HG03175 (cell line): ENCODE results near the gene RNF222.
A peak's percentile ranks its signal among the peaks of the same experiment; 100 is the strongest.
"Not testable (repeated sequence)": the region's sequence is repeated elsewhere in the genome, so short reads cannot be mapped to it uniquely, and the experiment has no call there.

Source experiments
- ATAC-seq: cut with Tn5 transposase; IDR thresholded peaks from one replicate; pipeline ENCODE4 v1.9.1; 2021; ENCODE audit warnings: mild to moderate bottlenecking, moderate library complexity; ENCODE audit not compliant: unreplicated experiment

RNF222 gene

DNA sequence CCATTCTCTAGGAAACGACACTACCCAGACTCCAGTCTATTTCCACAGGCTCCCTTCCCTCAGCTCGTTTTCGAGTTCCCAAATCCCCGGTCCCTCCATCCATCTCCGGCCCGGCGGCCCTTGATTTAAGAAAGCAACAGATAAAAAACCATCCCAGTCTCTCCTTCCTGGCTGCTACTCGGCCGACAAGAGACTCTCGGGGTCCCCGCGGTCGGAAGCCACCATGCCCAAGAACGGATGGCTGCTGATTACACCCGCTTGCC is 14.8 kb downstream of the RNF222 start:
- no peak for ATAC-seq

DNA sequence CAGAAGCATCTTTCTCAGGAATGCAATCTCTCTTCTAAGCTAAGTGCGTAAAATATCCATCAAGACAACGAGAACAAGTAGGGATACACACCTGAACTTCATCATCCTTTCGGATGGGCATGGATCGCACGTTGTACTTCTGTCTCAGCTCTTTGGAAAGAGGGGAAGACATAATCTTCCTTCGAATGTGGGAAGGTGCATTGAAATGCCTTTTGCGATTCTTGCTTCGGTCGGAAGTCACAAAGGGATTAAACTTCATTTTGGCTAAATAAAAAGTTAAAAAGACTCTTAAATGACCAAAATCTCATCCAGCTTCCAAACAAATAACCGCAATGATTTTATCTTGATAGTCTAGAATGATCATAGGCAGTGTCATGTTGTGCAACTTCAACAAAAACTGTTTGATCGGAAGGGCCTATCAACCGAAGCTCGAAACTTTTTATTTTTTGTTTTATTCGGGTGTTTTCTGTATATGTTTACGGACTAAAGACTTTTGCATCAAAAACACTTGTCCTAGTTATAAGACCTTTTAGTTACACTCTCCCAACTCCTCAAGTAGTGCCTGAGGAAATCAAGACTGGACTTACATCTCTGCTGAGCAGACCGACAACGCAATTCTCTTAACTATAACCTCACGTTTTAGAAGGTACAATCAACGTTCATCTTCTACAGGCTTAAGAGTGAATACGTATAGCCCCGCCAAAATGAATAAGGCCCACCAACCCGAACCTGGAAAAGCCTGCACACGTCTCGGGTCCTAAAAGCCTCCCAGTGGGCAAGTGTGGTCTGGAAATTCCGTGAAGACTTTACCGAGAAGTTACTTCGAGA is 15.4 kb downstream of the RNF222 start:
- ATAC-seq = no peak

DNA sequence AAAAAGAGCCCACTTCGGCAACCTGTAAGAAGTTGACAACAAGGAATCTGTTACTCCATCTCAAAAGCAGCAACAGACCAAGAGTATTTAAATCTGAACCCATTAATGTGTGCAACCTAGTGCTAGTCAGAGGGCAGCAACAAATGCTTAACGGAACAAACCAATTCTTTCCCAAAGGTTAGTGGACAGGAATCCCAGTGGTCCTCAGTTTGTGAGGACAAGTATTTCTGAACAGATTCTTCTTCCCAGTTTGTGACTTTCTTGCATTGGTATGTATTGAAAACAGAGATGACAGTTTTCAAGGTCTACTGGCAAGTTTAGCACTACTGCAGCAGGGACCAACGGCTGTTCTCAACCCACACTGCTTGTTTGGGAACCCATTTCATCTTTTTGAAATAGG is 17.6 kb downstream of the RNF222 start:
- no peak for ATAC-seq

DNA sequence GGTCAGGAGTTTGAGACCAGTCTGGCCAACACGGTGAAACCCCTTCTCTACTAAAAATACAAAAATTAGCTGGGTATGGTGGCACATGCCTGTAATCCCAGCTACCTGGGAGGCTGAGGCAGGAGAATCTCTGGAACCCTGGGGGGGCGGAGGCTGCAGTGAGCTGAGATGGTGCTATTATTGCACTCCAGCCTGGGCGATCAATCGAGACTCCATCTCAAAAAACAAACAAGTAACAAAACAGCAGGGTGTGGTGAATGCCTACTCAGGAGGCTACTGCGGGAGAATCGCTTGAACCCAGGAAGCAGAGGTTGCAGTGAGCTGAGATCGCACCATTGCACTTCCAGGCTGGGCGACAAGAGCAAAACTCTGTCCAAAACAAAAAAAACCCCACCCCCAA is 19.5 kb downstream of the RNF222 start:
- ATAC-seq = not testable (repeated sequence)

DNA sequence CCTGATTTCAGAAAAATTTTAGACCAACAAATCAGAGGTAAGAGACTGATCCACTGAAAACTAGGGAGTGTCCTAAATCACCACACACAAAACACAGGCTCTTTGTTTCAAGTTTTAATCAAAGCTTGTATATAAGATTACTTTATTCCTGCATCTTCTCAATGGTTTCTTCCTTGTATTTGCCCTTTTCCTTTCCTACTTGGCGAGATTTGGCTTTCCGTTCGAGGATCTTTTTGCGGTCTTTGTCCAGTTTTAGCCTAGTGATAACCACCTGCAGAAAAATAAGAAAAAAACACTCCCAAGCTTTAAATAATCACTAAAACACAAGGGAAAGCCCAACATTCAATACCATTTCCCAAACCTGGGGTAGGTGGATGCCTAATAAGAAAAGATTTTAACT is 20.2 kb downstream of the RNF222 start:
- ATAC-seq = no peak

DNA sequence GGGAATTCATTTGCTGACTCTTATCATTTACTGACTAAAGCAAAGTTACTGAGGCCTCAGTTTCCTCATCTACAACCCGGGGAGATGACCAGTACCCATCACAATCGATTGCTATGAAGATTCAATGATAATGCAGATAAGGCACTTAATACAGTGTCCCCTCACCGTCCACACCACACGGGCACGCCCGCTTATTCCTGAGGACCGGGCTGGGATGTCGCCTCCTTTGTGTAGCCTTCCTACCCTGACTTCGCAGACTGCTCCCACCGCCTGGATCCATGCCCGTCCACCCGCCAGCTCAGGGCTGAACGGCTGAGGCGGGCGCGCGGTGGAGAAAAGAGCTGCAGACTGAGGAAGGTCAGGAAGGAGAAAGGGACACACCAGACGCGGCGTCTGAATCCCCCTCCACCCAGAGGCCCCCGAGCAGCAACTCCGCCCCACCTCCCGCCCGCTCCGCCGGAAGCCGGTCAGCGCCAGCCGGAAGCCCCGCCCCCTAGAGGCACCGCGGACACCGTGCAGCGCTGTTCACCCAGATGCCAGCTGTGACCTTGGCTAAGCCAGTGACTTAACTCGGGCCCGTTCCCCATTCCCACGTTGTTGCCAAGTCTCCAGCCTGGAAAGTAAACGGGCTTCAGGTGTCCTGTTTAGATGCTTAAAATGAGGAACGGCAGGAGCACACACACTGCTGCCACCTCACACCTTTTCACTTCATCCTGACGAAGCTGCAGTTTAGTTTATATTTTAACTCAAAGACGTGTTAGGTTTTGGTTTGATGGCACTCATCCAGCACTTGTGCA is 21.2 kb downstream of the RNF222 start, which contains the start of gene KRABD2:
KRABD2 (minus strand) TSS at position 434 of the 797 bp plus-strand sequence.
- ATAC-seq = peak; percentile 92

DNA sequence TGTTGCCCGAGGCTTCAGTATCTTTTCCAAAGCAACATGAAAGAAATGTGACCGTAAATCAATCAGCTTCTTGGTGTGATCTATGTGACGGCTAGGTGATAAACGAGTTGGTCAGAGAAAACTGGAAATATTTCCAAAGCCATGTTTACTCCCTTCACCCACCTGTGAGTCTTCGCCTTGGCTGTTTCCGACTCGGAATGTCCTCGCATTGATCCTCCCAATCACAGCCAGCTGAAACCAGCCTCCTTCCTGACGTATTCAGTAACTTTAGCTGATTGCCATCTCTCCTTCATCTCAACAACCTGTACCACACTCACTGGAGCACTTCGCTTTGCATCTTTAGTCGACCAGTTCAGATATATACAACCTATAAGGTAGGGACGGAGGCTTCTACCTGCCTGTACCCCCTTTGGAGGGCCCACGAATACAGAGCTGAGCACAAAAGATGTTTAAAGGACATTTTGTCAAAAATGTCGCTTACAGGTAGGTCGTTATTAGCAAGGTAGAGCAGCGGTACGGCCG is 21.8 kb downstream of the RNF222 start:
- peak; percentile 12 for ATAC-seq

DNA sequence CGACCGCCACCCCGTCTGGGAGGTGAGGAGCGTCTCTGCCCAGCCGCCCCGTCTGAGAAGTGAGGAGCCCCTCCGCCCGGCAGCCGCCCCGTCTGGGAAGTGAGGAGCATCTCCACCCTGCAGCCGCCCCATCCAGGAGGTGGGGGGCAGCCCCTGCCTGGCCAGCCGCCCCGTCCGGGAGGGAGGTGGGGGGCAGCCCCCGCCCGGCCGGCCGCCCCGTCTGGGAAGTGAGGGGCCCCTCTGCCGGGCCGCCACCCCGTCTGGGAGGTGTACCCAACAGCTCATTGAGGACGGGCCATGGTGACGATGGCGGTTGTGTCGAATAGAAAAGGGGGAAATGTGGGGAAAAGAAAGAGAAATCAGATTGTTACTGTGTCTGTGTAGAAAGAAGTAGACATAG is 23.8 kb downstream of the RNF222 start:
- not testable (repeated sequence) for ATAC-seq

DNA sequence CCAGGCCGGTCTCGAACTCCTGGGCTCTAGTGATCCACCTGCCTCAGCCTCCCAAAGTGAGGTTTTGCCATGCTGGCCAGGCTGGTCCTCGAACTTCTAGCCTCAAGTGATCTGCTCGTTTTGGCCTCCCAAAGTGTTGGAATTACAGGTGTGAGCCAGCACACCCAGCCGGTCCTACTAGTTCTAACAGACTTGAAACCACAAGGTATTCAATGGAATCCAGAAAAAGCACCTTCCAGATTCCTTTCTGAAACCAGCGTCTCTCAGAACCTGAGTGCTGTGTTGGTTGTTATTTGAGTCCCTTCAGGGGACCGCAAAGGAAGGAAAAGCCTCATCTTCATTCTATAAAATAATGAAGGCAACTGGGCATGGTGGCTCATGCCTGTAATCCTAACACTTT is 25.2 kb downstream of the RNF222 start:
- no peak for ATAC-seq

DNA sequence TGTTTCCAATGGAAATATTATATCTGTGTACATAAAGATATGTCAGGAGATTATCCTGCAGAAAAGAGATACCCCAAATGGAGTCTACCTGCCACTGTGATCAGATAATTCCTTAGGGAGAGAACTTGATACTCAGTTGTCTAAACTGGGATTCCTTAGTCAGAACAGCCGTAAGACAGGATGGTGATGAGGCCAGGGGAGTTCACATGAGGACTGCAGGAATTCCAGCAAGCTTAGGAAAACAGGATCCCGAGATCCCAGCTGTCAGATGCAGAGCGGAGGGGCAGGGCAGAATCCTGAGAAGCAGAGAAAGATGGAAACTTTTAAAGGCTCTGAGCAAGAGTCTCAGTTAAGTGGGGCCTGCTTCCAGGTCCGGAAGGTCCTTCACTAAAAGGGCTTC is 25.8 kb downstream of the RNF222 start:
- no peak for ATAC-seq

DNA sequence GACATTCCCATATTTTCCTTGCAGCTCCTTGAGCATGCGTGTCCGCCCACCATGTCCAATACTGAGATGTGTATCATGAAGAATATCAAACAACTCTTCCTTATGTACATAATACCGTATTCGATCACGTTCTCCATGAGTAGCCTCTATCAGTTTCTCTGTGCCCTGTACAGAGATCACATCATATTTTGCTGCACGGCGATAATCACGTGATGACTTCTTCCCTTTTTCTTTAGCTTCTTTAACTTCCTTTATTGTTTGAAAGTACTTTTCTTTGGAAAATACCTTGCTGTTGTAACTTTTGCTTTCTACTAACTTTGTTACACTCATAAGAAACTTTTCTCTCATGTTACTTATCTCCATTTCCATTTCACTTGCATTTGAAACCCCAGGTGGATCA is 27.7 kb downstream of the RNF222 start:
- ATAC-seq = no peak

DNA sequence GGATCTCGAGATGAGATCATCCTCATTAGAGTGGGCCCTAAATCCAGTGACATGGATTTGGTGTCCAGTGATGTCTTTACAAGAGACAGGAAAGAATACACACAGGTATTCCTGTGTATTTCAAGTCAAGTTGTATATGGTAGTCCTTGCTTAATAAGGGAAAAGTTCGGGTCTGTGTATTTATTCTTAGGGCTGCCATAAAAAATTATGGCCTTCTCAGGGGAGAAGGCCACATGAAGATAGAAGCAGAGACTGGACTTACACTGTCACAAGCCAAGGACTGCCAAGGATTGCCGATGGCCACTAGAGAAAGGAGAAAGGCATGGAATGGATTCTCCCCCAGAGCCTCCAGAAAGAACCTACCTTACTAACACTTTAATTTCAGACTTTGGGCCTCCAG is 29.4 kb downstream of the RNF222 start:
- ATAC-seq = no peak

DNA sequence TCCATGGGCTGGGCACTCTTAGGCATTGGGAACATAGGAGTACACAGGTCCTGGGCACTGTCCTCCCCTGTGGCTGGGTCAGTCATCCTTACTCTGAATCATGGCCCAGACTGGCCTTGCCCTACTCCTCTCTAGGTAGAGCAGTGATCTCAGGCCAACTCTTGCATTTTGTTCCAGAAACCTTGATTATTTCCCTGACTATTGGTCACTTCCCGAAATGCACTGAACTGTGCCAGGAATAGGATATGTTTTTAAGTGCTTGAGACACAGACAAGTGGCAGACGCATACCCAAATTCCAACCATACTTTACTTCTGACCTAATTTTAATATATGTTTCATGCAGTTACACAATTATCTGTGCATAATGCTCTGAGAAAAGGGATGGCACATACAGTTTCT is 31.4 kb downstream of the RNF222 start:
- ATAC-seq = no peak

DNA sequence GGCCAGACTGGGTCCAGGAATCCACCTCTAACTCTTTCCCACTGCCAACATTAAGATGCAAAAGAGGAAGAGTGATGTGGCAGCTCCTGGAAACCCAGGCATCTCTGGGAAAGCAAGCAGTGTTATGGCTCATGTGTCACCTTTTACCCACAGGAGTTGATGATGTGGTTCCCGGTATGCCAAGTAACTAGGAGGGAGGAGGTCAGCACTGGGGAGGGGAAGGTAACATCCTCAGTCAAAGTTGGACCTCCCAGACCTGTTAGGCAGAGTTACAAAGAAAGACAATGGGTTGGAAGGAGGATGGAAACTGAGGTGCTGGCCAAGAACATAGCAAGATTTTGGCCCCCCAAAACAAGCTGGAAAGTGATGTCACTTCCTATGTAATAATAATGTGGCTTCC is 32.5 kb downstream of the RNF222 start:
- no peak for ATAC-seq

DNA sequence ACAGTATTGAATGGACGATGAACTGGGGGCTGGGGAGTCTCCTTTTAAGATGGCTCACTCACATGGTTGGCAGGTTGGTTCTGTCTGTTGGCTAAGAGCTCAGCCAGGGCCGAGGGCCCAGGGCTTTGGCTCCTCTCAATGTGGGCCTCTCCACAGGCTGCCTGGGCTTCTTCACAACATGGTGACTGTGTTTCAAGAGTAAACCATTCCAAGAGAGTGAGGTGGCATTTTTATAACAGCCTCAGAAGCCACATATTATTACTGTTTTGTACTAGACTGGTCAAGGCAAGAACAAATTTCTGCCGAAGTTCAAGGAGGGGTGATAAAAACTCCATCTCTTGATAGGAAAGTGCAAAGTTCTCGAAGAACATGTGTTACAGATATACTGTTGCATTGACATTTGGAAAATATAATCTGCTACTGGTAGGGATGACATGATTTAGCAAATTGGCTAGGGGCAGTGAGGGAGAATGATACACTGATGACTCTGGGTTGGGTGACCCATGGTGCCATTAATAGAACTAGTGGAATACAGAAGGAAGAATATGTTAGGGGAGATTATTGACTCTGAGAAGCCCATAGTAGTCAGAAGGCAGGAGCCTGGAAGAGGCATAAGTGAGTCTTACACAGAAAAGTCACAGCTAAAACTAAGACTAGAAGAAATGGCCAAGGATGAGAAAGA is 34.8 kb downstream of the RNF222 start:
- no peak for ATAC-seq

DNA sequence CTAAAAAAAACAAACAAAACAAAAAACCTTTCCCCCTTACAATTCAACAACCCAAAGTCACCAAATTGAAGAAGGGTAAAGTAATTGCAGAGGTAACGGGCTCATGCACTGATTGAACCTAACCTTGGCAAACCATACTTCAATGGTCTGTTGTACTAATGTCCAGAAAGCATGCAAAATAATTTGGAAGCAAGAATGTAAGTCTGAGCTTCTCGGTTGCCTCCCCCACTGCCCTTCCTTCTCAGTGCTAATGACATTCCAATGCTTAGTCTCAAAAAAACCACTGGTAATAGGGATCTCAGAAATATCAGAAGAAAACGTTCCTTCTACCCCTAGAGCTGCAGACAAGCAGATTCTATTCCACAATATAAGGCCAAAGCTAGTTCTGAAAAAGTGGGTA is 36.9 kb downstream of the RNF222 start:
- ATAC-seq = no peak

DNA sequence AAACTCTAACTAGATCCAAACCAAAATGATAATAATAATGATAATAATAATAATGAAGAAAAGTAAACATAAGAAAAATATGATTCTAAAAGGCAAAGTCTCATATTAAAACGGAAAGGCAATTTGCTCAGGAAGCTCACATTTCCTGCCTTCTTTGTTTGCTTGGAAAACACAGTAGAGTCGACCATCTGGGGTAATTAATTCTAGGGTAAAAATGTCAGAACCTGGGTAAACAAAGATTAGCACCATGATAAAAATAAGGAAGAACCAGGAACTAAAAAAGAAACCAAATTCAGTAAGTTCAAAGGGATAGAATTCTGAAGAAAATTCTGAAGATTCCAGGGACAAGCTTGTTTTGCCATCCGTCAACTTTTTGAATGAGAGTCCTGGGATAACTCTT is 37.4 kb downstream of the RNF222 start:
- no peak for ATAC-seq

DNA sequence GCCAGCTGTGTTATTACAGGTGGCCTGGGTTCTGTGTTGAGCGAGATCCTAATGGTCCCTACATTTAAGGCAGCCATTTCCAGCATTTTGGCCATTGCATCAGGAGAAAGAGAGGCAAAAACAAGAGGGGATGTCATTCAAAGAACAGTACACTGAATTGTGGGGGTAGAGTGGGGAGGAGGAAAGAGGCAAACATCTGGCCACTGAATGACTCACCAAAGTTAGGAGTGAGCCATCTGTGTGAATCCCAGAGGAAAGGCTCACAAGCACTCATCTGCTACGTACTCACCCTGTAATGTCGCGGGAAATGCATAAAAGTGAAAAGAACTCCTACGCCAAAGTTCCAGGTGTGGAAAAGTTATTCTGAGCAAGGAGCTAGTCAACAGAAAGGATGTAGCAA is 37.9 kb downstream of the RNF222 start:
- no peak for ATAC-seq

DNA sequence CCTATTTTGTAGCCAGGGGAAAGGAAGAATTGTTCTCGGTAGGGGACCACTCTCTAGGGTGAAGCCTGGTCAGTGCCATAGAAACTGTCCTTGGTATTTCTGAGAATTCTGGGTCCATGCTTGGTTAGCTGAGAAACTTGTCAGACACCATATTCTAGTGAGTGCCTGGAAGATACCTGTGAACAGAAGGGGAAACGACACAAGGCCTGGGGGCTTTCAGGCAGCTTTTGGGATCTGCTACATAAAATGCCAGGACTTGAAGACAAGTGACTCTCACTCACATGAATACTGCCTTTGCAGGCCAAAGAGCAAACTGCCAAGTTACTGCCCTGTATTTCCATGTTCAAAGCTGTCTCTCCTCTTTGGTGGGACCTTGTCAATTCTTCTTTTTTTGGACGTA is 39.7 kb downstream of the RNF222 start:
- ATAC-seq = no peak

DNA sequence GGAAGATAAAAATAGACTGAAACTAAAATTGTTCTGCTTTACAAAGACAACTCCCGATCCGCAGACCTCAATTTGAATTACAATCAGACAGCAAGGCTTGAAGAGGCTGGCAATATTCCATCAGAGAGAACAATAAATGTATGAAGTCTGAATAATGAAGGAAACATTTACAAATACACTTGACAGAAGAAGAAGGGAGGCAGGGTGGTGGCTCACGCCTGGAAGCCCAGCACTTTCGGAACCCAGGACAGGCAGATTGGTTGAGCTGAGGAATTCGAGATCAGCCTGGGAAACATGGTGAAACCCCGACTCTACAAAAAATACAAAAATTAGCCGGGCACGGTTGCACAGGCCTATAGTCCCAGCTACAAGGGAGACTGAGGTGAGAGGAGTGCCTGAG is 43.4 kb downstream of the RNF222 start:
- no peak for ATAC-seq

DNA sequence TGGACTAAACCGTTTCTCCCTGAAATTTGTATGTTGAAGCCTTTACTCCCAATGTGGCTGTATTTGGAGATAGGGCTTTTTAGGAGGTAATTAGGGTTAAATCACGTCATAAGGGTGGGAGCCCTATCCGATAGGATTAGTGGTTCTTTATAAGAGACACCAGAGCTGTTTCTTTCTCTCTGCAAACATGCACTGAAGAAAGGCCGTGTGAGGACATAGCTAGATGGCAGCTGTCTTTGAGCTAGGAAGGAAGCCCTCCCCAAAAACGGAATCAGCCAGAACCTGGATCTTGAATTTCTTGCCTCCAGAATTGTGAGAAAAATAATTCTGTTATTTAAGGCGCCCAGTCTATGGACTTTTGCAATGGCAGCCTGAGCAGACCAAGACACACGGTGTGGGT is 43.9 kb downstream of the RNF222 start:
- no peak for ATAC-seq

DNA sequence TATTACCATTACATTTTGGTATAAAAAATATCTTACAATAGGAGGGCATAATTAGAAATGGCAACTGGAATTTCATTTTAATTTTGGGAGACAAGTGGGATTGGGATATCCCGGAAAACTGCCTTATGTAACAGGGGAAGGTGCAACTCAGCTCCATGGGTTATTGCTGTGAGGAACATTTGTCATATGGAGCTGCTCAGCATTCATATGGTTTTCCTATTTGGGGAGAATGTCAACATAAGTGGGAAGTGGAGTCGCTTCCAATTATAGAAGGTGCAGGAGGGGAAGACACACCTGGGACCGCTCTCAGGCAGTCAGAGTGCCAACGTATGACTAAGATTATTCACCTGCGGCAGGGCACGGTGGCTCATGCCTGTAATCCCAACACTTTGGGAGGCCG is 47.3 kb downstream of the RNF222 start:
- no peak for ATAC-seq
